T-helper 1 cell treated with Interleukin-12 subunit alpha and Interleukin-12 subunit beta and Interleukin-4 antibody, amounts not matched to agents 30 ng/mL and 1 ng/mL, for 36 hours (primary cell): Measurements from ENCODE around the gene ZBTB2. TPM values are rescaled to one million over a fixed set of nuclear protein-coding genes. Genes with fewer than 3 reads are reported as not detected.
"Not testable (repeated sequence)": the region's sequence is repeated elsewhere in the genome, so short reads cannot be mapped to it uniquely, and the experiment has no call there.

ENCODE experiments used
- intact Hi-C: fragments of 100-400 bp; cut with micrococcal nuclease; formaldehyde crosslinking; loops from one replicate; pipeline ENCODE4 v1.15.1; 2024
- total RNA-seq: library from RNA; stranded (reverse); gene quantifications from 2 replicates; pipeline ENCODE4 v1.2.3, GENCODE V29; 2022

ZBTB2 gene
- total RNA-seq, 1 donor from 2014 or later, result 28.2 TPM

DNA sequence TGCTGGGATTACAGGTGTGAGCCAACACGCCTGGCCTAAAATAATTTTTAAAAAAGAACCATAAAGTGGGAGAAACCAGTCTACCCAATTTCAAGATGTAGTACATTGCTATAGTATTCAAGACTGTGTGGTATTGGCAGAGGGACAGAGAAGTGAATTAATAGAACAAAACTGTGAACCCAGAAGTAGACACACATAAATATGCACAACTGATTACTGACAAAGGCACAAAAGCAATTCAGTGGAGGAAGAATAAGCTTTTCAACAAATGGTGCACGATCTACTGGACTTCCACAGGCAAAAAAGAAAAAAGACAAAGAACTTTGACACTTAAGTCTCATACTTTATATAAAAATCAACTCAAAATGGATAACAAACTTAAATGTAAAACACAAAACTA lies 15.5 kb downstream of the ZBTB2 start:
- intact Hi-C loops, result no loop called here

DNA sequence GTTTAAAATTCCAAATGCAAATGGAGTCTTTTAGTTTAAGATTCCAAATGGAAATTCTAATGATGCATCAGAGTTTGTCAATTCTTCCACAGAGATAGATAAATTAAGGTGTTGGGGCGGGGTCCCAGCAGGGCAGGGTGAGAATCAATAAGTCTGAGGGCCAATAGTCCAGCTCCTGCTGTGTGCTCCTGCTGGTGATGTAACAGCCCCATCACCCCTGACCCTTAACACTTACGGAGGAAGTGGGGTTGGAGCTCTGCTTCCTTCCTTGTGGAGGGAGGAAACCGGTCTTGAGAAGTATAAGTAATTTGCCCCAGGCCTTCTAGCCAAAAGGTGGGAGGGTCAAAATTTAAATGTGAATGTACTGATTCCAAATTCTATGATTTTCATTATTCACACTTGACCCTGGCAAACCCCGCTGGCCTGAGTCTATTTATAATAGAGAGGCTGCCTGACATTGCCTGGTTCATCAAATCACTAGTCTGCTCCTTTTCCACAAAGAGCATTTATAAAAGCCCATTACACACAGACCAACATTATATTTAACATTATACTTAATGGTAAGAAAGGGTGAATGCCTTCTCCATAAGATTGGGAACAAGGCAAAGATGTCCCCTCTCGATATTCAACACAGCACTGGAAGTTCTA lies 17.2 kb downstream of the ZBTB2 start:
- intact Hi-C loops, result loop anchor here (5.0 kb wide), 1 partner anchor 1608 kb away; the partner anchor contains the start of gene FBXO5

- intact Hi-C loops, result loop anchor here (1.0 to 5.0 kb wide), 2 partner anchors 8 to 1610 kb away; partner anchors contain the start of gene FBXO5
Observed at GRCh38 chr6:151372164-151372563, 19.2 kb downstream of the ZBTB2 start.

DNA sequence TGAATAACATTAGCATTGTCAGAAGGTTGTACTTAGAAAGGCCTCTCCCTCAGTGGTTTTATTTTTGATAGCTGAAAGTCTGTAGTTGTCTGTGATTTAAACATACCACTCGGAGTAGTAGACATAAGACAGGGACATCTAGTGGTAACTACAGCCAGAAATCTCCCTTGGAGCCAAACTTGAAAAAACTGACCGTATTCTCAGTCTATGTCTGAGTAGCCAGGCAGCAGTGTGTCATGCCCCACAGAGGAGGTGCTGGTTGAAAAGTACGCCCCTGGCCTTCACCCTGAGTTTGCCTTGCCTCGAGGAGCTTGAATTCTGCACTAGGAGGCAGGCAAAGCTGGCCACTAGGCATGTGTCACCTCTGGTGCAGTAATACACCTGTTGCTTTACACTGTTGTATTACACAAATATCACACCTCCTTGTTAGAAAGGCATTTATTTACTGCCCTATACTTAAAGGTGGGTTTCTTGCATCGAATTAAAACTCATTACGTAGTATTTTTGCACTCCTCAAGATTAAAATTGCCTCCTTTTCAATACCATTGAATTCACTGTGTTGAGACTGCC lies 20.8 kb downstream of the ZBTB2 start:
- intact Hi-C loops, result loop anchor here (5.0 kb wide), 1 partner anchor 1612 kb away; the partner anchor contains the start of gene FBXO5

GRCh38 chr6:151365233-151365632 lies 26.1 kb downstream of the ZBTB2 start:
- intact Hi-C loops, result no loop called here

DNA sequence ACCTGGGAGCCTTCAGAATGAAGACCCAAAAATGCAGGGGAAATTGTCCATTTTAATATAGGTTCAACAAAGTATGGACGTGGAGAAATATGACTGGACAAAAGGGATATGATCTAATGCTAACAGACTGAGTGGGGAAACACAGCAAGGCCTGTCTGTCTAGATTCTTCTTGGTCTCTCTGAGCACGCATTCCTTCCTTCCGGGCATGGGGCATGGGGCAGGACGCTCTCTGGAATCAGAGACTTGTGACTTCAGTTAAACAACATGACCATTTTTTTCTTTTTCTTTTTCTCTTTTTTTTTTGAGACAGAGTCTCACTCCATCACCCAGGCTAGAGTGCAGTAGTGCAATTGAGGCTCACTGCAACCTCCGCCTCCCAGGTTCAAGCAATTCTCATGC lies 31.9 kb downstream of the ZBTB2 start:
- intact Hi-C loops, result no loop called here

DNA sequence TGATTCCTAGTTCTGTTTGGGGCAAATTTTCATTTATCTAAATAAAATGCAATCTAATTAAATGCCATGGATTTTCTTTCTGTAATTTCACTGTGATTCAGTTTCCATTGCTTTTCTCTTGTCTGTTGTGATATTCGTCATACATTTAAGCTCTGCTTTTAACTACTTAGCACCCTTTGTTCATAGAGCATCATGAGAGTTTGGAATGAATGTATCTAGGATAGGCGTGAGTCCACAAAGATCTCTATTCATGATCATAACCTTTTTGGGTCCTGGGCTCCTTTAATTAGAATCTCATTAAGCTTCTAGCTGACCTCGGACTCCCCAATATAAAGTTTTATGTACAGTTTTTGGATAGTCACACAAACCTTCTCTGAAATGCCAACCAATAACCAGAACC lies 32.9 kb downstream of the ZBTB2 start:
- intact Hi-C loops, result no loop called here

DNA sequence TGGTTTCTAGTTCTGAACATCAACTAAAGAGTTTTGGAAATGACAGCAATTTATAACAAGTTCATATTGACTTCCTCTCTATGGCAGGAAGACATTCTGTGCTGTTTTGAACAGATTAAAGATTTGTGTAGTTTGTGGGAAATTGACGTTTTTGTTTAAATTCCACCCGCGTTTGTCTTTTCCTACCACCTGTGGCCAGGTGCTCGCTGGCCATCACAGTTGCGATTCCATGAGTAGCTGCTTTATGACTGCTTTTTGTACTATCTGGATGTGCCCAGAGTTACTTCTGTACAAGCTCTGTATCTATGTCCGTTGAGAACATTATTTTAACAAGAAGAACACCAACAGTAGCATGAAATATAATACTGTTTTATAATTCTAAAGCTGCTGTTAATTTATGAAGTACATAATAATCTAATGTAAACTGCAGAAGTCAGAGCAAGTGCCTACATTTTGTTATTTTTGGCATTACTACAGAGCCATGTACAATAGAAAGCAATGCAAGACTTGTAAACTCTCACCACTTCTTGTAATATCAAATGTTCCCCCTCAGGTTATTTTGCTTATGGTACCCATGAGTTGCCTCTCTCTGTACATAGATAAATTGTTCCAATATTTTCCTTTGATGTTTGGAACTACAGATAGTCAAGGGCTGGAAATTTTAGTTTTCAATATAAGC lies 33.5 kb downstream of the ZBTB2 start:
- intact Hi-C loops, result no loop called here

GRCh38 chr6:151356983-151357382 lies 34.4 kb downstream of the ZBTB2 start:
- intact Hi-C loops, result not testable (repeated sequence)

- intact Hi-C loops, result loop anchor here (1.0 kb wide), 1 partner anchor 39 kb away; no protein-coding TSS in a partner anchor
Observed at GRCh38 chr6:151353795-151354194, 37.6 kb downstream of the ZBTB2 start.

DNA sequence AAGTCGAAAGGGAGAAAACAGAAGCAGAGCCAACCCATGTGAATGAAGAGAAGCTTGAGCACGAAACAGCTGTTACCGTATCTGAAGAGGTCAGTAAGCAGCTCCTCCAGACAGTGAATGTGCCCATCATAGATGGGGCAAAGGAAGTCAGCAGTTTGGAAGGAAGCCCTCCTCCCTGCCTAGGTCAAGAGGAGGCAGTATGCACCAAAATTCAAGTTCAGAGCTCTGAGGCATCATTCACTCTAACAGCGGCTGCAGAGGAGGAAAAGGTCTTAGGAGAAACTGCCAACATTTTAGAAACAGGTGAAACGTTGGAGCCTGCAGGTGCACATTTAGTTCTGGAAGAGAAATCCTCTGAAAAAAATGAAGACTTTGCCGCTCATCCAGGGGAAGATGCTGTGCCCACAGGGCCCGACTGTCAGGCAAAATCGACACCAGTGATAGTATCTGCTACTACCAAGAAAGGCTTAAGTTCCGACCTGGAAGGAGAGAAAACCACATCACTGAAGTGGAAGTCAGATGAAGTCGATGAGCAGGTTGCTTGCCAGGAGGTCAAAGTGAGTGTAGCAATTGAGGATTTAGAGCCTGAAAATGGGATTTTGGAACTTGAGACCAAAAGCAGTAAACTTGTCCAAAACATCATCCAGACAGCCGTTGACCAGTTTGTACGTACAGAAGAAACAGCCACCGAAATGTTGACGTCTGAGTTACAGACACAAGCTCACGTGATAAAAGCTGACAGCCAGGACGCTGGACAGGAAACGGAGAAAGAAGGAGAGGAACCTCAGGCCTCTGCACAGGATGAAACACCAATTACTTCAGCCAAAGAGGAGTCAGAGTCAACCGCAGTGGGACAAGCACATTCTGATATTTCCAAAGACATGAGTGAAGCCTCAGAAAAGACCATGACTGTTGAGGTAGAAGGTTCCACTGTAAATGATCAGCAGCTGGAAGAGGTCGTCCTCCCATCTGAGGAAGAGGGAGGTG lies 38.7 kb downstream of the ZBTB2 start:
- intact Hi-C loops, result loop anchor here (1.0 kb wide), 3 partner anchors 21 to 124 kb away; no protein-coding TSS in a partner anchor

DNA sequence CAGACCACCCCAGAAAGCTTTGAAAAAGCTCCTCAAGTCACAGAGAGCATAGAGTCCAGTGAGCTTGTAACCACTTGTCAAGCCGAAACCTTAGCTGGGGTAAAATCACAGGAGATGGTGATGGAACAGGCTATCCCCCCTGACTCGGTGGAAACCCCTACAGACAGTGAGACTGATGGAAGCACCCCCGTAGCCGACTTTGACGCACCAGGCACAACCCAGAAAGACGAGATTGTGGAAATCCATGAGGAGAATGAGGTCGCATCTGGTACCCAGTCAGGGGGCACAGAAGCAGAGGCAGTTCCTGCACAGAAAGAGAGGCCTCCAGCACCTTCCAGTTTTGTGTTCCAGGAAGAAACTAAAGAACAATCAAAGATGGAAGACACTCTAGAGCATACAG lies 39.6 kb downstream of the ZBTB2 start:
- intact Hi-C loops, result loop anchor here (1.0 kb wide), 2 partner anchors 22 to 125 kb away; no protein-coding TSS in a partner anchor

- intact Hi-C loops, result no loop called here
Observed at GRCh38 chr6:151351146-151351700, 40.1 kb downstream of the ZBTB2 start.

GRCh38 chr6:151350442-151351145 lies 40.8 kb downstream of the ZBTB2 start:
- intact Hi-C loops, result no loop called here

DNA sequence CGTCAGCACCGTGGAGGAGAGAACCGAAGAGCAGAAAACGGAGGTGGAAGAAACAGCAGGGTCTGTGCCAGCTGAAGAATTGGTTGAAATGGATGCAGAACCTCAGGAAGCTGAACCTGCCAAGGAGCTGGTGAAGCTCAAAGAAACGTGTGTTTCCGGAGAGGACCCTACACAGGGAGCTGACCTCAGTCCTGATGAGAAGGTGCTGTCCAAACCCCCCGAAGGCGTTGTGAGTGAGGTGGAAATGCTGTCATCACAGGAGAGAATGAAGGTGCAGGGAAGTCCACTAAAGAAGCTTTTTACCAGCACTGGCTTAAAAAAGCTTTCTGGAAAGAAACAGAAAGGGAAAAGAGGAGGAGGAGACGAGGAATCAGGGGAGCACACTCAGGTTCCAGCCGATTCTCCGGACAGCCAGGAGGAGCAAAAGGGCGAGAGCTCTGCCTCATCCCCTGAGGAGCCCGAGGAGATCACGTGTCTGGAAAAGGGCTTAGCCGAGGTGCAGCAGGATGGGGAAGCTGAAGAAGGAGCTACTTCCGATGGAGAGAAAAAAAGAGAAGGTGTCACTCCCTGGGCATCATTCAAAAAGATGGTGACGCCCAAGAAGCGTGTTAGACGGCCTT lies 41.6 kb downstream of the ZBTB2 start:
- intact Hi-C loops, result no loop called here

DNA sequence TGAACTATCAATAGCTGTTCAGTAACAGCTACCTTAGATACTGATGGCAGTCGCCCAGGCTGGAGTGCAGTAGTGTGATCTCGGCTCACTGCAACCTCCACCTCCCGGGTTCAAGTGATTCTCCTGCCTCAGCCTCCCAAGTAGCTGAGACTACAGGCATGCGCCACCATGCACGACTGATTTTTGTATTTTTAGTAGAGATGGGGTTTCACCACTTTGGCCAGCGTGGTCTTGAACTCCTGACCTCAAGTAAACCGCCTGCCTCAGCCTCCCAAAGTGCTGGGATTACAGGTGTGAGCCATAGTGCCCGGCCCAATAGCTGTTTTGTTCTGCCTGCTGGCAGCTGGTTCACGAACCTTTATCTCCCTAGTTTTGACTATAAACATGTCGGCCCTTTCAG lies 48.6 kb downstream of the ZBTB2 start:
- intact Hi-C loops, result not testable (repeated sequence)

GRCh38 chr6:151341476-151342195 lies 49.7 kb downstream of the ZBTB2 start:
- intact Hi-C loops, result no loop called here

- intact Hi-C loops, result no loop called here
Observed at GRCh38 chr6:151340219-151340978, 51.0 kb downstream of the ZBTB2 start.
